A673 (cell line): ENCODE measurements around the gene ACKR2. TPM values are rescaled to one million over a fixed set of nuclear protein-coding genes. Genes with fewer than 3 reads are reported as not detected.

Source experiments
- Bru-seq: library from RNA; stranded (reverse); fragments of 400-500 nt; gene quantifications from one replicate; lab custom pipeline; 2021; lab: Mats Ljungman, UMichigan
- BruChase-seq, 2 experiments: library from RNA; stranded (reverse); fragments of 400-500 nt; gene quantifications; one replicate each; lab custom pipeline; 2021; lab: Mats Ljungman, UMichigan
- BruUV-seq: library from RNA; stranded (reverse); fragments of 400-500 nt; replicated peaks from 2 replicates; lab custom pipeline; 2021; lab: Mats Ljungman, UMichigan
- CTCF ChIA-PET: fragments of 300-600 bp; sonication (Branson Sonifier 250); formaldehyde crosslinking; loops from one replicate; lab custom pipeline; 2022; ENCODE audit warnings: antibody characterized with exemption; lab: Charles Lee
- POLR2A ChIA-PET: fragments of 300-600 bp; sonication (Branson Sonifier 250); formaldehyde crosslinking; loops from one replicate; lab custom pipeline; 2022; ENCODE audit warnings: antibody characterized with exemption; ENCODE audit not compliant: low non-redundant PET; lab: Charles Lee
- DNase-seq: peaks from one replicate; pipeline ENCODE4 v3.0.0-alpha.2; 2015; ENCODE audit warnings: low spot score
- H3K27ac ChIP-seq: fragments of 200-600 bp; sonication (generic); 2 replicates; pipeline ENCODE4 v1.5.1; 2016; ENCODE audit warnings: mixed run types, low read depth, mild to moderate bottlenecking, mixed read lengths, antibody characterized with exemption, low read length; ENCODE audit not compliant: poor library complexity, severe bottlenecking
- H3K27me3 ChIP-seq: fragments of 200-600 bp; sonication (generic); replicated peaks from 2 replicates; pipeline ENCODE4 v1.6.1; 2017; ENCODE audit warnings: mixed run types, low read depth, mild to moderate bottlenecking, mixed read lengths, antibody characterized with exemption, low read length; ENCODE audit not compliant: insufficient read depth, poor library complexity
- H3K36me3 ChIP-seq: fragments of 200-600 bp; sonication (generic); 2 replicates; pipeline ENCODE4 v1.6.1; 2016; ENCODE audit warnings: mixed run types, mild to moderate bottlenecking, mixed read lengths, antibody characterized with exemption, low read length; ENCODE audit not compliant: insufficient read depth, poor library complexity, severe bottlenecking
- H3K4me1 ChIP-seq: fragments of 200-600 bp; sonication (generic); 2 replicates; pipeline ENCODE4 v1.6.1; 2017; ENCODE audit warnings: mixed run types, mild to moderate bottlenecking, mixed read lengths, antibody characterized with exemption, low read length; ENCODE audit not compliant: insufficient read depth, poor library complexity, severe bottlenecking
- H3K4me3 ChIP-seq: fragments of 200-600 bp; sonication (generic); 2 replicates; pipeline ENCODE4 v1.5.1; 2016; ENCODE audit warnings: low read depth, mixed run types, mild to moderate bottlenecking, mixed read lengths, low read length; ENCODE audit not compliant: poor library complexity, severe bottlenecking
- H3K9me3 ChIP-seq: fragments of 200-600 bp; sonication (generic); 2 replicates; pipeline ENCODE4 v1.6.1; 2016; ENCODE audit warnings: mixed run types, low read depth, mild to moderate bottlenecking, mixed read lengths, antibody characterized with exemption, low read length; ENCODE audit not compliant: poor library complexity, severe bottlenecking
- EZH2 ChIP-seq: fragments of 200-600 bp; sonication (generic); IDR thresholded peaks from 2 replicates; pipeline ENCODE4 v1.6.1; 2017; ENCODE audit warnings: borderline replicate concordance, low read depth, mild to moderate bottlenecking, mixed read lengths, antibody characterized with exemption, low read length; ENCODE audit not compliant: poor library complexity, severe bottlenecking
- intact Hi-C: fragments of 100-400 bp; cut with micrococcal nuclease; formaldehyde crosslinking; loops from one replicate; pipeline ENCODE4 v1.10.0; 2022; ENCODE audit not compliant: unreplicated experiment
- long read RNA-seq: library from polyadenylated mRNA; stranded (forward); transcript quantifications from one replicate; pipeline ENCODE4 v2.0.0, GENCODE V29; 2022
- total RNA-seq: library from RNA; stranded (reverse); gene quantifications from 2 replicates; pipeline ENCODE4 v1.2.3, GENCODE V29; 2021
- TF ChIP-seq, protein P1 (sequence below): fragments of 300-800, 200-600 bp; sonication (generic); conservative IDR thresholded peaks from 2 replicates; pipeline ENCODE4 v1.5.1; 2017; ENCODE audit warnings: low read depth, mild to moderate bottlenecking, antibody characterized with exemption, low read length, moderate library complexity, mixed read lengths

Gene ACKR2, protein sequence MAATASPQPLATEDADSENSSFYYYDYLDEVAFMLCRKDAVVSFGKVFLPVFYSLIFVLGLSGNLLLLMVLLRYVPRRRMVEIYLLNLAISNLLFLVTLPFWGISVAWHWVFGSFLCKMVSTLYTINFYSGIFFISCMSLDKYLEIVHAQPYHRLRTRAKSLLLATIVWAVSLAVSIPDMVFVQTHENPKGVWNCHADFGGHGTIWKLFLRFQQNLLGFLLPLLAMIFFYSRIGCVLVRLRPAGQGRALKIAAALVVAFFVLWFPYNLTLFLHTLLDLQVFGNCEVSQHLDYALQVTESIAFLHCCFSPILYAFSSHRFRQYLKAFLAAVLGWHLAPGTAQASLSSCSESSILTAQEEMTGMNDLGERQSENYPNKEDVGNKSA
- total RNA-seq = not detected in 2 replicates
- Bru-seq, nascent RNA = not detected
- BruChase-seq, experiment 1, labeled RNA remaining after a 2-hour chase = not detected
- not detected for BruChase-seq, experiment 2, labeled RNA remaining after a 6-hour chase
- long read RNA-seq = 0 reads

DNA sequence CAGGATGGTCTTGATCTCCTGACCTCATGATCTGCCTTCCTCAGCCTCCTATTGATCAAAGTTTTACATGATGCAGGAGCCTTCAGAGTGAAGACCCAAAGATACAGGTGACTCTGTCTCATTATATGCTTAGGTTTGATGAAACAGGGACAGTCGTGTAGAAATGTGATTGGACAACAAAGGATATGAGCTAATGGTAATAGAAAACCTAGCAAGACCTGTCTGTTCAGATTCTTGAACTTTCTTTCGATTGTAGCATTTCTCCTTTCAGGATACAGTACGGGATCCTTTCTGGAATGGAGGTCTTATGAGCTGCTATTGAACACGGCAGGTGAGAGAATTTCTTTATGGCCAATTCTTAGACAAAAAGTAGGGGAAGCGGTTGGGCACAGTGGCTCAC, at the start of gene ACKR2:
TSS of gene ACKR2 (plus strand) at position 244 of the 400 bp plus-strand sequence. CDS start 55,058 bp downstream, outside the sequence.
- ChIA-PET CTCF (interaction anchor here (0.7 kb wide), 1 partner anchor 21 kb away, joined by 3 read pairs; no protein-coding TSS in a partner anchor), POLR2A (no interaction called here)
- Histone ChIP-seq H3K4me3 (no peak within 1 kb of the TSS), H3K36me3 (no peaks in the 10 kb centered on the region), H3K9me3 (no peaks in the 10 kb centered on the region), H3K4me1 (no peaks in the 10 kb centered on the region), H3K27ac (no peak within 1 kb of the TSS), H3K27me3 (no peaks in the 10 kb centered on the region)
- DNase-seq = no peak
- TF ChIP-seq, protein P1, sequence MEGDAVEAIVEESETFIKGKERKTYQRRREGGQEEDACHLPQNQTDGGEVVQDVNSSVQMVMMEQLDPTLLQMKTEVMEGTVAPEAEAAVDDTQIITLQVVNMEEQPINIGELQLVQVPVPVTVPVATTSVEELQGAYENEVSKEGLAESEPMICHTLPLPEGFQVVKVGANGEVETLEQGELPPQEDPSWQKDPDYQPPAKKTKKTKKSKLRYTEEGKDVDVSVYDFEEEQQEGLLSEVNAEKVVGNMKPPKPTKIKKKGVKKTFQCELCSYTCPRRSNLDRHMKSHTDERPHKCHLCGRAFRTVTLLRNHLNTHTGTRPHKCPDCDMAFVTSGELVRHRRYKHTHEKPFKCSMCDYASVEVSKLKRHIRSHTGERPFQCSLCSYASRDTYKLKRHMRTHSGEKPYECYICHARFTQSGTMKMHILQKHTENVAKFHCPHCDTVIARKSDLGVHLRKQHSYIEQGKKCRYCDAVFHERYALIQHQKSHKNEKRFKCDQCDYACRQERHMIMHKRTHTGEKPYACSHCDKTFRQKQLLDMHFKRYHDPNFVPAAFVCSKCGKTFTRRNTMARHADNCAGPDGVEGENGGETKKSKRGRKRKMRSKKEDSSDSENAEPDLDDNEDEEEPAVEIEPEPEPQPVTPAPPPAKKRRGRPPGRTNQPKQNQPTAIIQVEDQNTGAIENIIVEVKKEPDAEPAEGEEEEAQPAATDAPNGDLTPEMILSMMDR = no peak
- no peak for TF ChIP-seq EZH2
- intact Hi-C loops = no loop called here
- BruUV-seq = no TSS peak

DNA sequence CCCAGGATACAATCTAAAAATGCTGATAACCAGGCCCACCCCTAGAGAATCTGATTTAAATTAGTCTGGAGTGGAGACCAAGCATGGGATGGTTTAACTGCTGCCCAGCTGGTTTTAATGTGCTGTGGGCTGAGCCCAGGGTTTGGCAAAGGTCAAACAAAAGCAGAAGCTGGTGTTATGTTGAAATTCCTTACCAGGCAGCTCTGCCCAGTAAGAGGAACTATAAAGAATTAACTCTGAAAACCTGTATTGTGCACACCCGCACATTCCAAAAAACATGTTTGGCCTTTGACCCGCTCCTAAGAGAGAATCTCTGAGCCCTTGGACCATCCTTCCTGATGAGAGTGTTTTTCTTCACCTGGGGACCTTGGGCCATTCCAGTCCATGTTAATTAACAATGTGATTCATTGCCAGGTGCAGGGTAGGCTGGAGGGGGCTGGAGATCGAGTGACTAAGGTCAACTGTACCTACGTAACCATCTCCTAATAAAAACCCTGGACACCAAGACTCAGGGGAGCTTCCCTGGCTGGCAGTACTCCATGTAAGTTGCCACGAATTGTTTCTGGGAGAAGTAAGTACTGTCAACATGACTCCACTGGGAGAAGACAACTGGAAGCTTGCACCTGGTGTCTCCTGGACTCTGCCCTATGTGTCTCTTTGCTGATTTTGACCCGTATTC, 47.1 kb upstream of the ACKR2 start:
- BruUV-seq = no TSS peak
- no peak overlapping the region for H3K27ac ChIP-seq
- CTCF ChIA-PET = no interaction called here
- POLR2A ChIA-PET = no interaction called here
- TF ChIP-seq, protein P1 = no peak
- no peak for TF ChIP-seq EZH2
- no peaks in the 10 kb centered on the region for H3K9me3 ChIP-seq
- no peaks in the 10 kb centered on the region for H3K27me3 ChIP-seq
- no peak for DNase-seq
- no peaks in the 10 kb centered on the region for H3K36me3 ChIP-seq
- no peaks in the 10 kb centered on the region for H3K4me1 ChIP-seq
- H3K4me3 ChIP-seq = no peak overlapping the region
- intact Hi-C loops = no loop called here

DNA sequence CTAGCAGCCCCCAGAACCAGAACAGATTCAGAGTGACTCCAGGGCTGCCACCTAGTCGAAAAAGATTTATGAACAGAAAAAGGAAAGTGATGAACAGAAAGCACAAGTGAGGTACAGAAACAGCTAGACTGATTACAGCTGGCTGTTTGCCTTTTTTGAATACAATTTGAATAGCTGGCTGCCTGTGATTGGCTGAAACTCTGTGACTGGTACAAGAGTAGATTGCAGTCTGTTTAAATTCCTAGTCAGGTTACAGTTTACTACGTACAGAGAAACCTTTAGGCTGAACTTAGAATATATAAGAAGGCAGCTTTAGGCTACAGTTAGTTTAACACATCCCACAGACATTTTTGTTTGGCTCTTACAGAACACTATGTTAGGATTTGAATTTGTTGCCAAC, 46.2 kb upstream of the ACKR2 start:
- TF ChIP-seq EZH2 = no peak
- TF ChIP-seq, protein P1 = no peak
- ChIA-PET CTCF (no interaction called here), POLR2A (no interaction called here)
- no peak for DNase-seq
- Histone ChIP-seq H3K4me1 (no peaks in the 10 kb centered on the region), H3K36me3 (no peaks in the 10 kb centered on the region), H3K9me3 (no peaks in the 10 kb centered on the region), H3K27ac (no peak overlapping the region), H3K27me3 (no peaks in the 10 kb centered on the region), H3K4me3 (no peak overlapping the region)
- intact Hi-C loops = no loop called here
- BruUV-seq = no TSS peak
